ENCODE measurements around the gene PIEZO1.
"Not testable (repeated sequence)": the region's sequence is repeated elsewhere in the genome, so short reads cannot be mapped to it uniquely, and the experiment has no call there.

Gene PIEZO1, protein sequence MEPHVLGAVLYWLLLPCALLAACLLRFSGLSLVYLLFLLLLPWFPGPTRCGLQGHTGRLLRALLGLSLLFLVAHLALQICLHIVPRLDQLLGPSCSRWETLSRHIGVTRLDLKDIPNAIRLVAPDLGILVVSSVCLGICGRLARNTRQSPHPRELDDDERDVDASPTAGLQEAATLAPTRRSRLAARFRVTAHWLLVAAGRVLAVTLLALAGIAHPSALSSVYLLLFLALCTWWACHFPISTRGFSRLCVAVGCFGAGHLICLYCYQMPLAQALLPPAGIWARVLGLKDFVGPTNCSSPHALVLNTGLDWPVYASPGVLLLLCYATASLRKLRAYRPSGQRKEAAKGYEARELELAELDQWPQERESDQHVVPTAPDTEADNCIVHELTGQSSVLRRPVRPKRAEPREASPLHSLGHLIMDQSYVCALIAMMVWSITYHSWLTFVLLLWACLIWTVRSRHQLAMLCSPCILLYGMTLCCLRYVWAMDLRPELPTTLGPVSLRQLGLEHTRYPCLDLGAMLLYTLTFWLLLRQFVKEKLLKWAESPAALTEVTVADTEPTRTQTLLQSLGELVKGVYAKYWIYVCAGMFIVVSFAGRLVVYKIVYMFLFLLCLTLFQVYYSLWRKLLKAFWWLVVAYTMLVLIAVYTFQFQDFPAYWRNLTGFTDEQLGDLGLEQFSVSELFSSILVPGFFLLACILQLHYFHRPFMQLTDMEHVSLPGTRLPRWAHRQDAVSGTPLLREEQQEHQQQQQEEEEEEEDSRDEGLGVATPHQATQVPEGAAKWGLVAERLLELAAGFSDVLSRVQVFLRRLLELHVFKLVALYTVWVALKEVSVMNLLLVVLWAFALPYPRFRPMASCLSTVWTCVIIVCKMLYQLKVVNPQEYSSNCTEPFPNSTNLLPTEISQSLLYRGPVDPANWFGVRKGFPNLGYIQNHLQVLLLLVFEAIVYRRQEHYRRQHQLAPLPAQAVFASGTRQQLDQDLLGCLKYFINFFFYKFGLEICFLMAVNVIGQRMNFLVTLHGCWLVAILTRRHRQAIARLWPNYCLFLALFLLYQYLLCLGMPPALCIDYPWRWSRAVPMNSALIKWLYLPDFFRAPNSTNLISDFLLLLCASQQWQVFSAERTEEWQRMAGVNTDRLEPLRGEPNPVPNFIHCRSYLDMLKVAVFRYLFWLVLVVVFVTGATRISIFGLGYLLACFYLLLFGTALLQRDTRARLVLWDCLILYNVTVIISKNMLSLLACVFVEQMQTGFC (N-terminal part only)

DNA sequence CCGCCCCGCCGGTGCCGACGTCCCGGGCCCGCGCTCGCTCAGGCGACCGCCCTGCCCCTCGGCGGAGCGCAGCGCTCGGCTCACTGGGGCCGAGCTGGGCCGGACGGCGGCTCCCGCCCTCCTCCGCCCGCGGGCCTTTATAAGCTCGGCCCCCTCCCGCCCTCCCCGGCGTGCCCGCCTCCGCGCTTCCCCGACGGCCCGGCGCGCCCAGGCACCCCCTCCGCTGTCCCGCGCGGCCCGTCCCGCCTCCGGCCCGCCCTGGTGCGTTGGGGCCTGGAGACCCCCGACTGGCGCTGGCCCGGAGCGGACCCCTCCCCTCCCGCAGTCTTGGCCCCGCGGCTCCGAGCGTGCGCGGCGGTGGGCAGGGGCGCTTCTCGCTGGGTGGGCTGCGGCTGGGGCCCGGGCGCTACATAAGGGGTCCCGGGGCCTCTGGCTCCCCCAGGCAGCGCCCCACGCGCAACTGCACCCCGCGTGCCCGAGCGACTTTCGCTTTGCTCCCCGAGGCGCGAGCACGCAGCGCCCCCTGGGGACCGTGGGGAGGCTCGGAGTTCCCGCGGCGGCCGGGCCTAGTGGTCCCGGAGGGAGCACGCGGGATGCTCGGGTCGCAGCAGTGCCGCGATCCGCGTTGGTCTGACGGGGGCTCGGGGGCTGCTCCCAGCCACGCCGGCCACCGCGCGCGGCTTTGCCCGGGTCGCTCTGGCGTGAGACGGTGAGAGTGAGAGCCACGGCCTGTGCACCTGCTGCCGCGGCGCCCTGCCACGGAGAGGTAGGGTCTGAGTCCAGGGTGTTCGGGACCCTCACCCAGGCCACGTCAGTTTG lies at the start of gene PIEZO1:
PIEZO1 (minus strand) TSS at position 115 of the 819 bp plus-strand sequence. CDS start 256 bp downstream, outside the sequence.
- no peak for DNase-seq (ENCODE audit: low read depth, low spot score)

DNA sequence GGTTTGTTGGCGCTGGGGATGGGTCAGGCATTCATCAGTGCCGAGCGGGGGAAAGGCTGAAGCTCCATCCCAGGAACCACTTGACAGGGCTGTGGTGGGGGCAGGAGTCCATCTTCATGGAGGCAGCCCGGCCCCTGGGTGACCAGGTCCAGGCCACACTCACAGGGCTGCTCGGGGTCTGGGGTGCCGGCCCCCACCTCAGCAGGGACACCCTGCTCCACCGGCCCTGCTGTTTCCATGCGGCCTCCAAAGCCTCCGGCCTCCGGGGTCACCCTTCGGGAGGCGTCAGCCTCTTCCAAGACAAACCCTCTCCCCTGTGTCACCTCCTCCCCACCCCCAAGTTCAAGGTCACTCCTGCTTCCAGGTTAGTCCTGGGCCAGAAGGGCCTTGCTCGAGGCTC lies 49.6 kb upstream of the PIEZO1 start:
- no peak for DNase-seq (ENCODE audit: low read depth, low spot score)

DNA sequence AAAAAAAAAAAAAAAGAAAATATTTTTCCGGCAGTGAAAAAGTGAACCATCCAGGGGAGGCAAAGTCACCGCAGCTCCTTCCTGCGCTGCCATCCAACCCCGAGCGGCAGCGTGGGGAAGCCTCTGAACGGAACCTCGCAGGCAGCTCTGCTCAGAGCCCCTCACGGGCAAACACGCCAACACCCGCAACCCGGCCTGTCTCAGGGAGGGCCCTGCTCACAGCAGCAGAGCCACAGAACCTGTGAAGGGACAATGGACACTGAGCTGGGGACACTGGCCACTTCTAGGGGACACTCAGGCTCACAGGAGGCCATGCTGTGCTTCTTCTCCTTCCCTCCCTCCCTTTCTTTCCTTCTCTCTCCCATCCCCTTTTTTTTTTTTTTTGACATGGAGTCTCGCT lies 48.1 kb upstream of the PIEZO1 start:
- DNase-seq (ENCODE audit: low read depth, low spot score), result no peak

DNA sequence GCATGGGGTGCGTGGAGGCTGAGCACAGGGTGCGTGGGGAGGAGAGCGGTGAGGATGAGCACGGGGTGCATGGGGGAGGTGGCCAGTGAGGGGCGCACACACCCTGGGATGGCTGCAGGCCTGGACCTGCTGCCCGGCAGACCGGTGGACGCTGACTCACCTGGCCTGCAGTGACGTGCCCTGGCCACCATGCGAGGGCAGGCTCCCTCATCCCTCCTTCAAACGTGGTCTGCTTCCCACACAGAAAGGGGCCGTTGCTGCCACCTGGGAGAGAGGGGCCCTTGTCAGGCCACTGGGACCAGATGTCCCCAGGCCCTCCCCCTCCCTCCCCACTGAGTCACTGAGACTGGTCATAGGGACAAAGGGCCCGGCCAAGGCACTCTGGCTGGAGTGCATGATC lies 46.8 kb upstream of the PIEZO1 start:
- DNase-seq (ENCODE audit: low read depth, low spot score), result no peak

DNA sequence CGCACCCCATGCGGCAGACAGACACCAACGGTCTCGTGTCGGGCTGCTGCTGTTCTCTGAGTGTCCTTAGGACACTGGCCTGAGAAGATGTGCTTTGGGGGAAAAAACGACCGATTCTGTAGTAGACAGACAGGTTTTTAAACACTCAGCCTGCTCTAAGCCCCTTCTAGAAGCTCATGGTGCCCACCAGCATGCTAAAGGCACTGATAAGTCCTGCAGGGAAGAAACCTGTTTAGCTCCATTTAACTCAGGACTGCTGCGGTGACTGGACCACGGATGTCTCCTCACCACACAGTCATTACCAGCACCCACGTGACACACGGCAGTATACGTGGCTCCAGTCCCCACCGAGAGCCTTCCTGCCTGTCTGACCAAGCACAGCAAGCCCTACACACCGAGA lies 45.8 kb upstream of the PIEZO1 start:
- DNase-seq (ENCODE audit: low read depth, low spot score), result no peak

- DNase-seq (ENCODE audit: low read depth, low spot score), result no peak
Observed at GRCh38 chr16:88830258-88830657, 45.2 kb upstream of the PIEZO1 start.

DNA sequence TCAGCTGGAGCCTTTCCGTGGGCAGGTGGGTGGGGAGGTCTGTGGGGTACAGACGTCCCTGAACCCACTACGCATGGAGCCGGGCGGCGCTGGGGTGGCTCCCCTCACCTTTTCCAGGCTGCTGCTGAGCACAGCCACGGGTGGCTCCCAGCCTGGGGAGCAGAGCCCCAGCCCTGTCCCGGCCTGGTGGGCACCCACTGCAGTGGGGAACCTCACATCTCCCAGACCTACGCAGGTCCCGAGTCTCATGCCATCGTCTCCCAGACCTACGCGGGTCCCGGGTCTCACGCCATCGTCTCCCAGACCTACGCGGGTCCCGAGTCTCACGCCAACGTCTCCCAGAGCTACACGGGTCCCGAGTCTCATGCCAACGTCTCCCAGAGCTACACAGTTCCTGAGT lies 43.7 kb upstream of the PIEZO1 start:
- no peak for DNase-seq (ENCODE audit: low read depth, low spot score)

DNA sequence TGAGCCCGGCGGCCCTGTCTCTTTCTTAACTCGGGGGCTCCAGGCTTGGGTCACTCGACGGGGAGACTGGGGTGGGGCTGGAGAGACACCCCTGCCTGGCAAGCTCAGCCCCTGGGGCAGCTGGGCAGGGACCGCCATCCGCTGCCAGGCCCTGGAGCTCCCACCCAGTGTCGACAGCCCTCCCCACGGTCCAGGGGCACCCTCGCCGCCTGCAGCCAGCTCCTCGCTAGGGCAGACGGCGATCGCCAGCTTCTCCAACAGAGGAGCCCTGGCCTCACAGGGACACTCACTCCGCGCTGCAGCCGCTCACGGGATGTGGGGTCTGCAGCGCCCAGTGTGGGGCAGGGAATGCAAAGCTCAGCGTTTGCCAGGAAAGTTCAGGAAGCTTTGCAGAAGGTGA lies 42.7 kb upstream of the PIEZO1 start:
- DNase-seq (ENCODE audit: low read depth, low spot score), result no peak

DNA sequence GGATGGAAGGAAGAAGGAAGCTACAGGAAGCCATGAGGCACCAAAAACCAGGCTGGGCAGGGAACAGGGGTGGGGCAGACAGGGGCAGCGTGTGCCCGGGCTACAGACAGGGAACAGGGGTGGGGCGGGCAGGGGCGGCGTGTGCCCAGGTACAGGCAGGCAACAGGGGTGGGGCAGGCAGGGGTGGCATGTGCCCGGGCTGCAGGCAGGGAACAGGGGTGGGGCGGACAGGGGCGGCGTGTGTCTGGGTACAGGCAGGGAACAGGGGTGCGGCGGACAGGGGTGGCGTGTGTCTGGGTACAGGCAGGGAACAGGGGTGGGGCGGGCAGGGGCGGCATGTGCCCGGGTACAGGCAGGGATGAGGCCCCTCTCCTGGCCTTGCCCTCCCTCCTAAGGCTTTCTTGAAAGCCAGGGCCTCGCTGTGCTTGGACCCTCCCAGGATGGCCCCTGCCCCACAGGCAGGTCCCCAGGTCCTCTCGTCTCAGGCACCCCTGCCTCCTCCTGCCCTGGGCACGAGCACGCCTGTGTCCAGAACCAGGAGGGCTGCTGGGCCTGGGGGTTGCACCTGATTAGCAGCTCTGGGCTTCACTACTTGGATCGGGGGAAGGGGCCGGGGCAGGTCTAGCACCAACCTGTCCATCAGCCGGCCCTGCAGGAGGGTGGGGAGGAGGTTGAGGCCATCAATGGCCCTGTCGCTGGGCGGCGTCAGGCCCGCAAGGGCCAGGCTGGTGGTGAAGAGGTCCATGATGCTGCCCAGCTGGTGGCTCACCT lies 41.2 kb upstream of the PIEZO1 start:
- no peak for DNase-seq (ENCODE audit: low read depth, low spot score)

- no peak for DNase-seq (ENCODE audit: low read depth, low spot score)
Observed at GRCh38 chr16:88825146-88825545, 40.1 kb upstream of the PIEZO1 start.

GRCh38 chr16:88824256-88825077 lies 39.4 kb upstream of the PIEZO1 start:
- no peak for DNase-seq (ENCODE audit: low read depth, low spot score)

DNA sequence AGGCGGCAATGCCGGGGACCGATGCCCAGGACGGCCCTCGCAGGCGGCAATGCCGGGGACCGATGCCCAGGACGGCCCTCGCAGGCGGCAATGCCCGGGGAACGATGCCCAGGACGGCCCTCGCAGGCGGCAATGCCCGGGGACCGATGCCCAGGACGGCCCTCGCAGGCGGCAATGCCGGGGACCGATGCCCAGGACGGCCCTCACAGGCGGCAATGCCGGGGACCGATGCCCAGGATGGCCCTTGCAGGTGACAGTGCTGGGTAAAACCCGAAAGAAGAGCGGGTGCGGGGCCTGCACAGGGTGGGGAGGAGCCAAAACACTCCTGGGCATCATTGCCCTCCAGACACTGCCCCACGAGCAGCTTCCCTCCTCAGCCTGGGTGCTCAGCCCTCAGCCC lies 38.6 kb upstream of the PIEZO1 start:
- not testable (repeated sequence) for DNase-seq (ENCODE audit: low read depth, low spot score)

GRCh38 chr16:88822281-88823040 lies 37.4 kb upstream of the PIEZO1 start:
- no peak for DNase-seq (ENCODE audit: low read depth, low spot score)

GRCh38 chr16:88821168-88821850 lies 36.3 kb upstream of the PIEZO1 start:
- DNase-seq (ENCODE audit: low read depth, low spot score), result no peak

DNA sequence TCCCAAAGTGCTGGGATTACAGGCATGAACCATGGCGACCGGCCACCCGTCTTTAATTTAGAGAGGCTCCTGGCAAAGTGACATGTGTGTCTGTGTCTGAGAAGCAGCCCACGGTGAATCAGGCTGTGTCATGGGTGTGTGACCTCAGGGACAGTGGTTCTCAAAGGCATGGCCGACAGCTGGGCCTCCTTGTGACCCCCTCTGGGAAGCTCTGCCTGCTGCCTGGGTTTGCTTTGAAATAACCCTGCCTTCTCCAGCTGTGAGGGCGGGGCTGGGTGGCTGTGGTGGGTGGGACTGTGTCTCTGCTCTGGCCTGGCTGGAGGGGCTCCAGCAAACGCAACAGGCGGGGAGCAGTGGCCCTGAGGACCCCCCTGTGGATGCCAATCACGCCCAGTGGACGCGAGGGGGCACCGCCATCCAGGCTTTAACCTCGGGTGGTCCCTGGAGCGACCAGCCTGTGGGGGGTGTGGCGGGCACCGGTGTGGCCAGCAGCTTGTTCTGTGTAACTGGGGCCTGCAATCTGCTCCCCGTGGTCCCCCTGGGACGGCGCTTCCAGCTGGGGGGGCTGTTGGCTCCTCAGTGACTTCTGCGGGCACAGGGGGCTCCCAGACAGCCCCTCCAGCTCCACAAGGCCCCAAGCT lies 35.5 kb upstream of the PIEZO1 start:
- DNase-seq (ENCODE audit: low read depth, low spot score), result no peak

- no peak for DNase-seq (ENCODE audit: low read depth, low spot score)
Observed at GRCh38 chr16:88819126-88819525, 34.1 kb upstream of the PIEZO1 start.

- no peak for DNase-seq (ENCODE audit: low read depth, low spot score)
Observed at GRCh38 chr16:88818575-88818874, 33.5 kb upstream of the PIEZO1 start.
